Astrocyte of the spinal cord (primary cell): ENCODE results near the gene SPRR5.

Experiments used
- DNase-seq: peaks from one replicate; pipeline ENCODE4 v3.0.0; 2011; ENCODE audit warnings: low read depth, low spot score
- H3K4me3 ChIP-seq: 2 replicates; pipeline ENCODE4 v1.5.1; 2011; ENCODE audit warnings: low read depth, mild to moderate bottlenecking, low read length, moderate library complexity
- CTCF ChIP-seq: IDR thresholded peaks from 2 replicates; pipeline ENCODE4 v1.5.1; 2012; ENCODE audit warnings: low read depth, mild to moderate bottlenecking, low read length, inconsistent platforms
- in situ Hi-C: cut with HindIII; loops from 2 replicates; pipeline ENCODE4 v1.10.0; 2017; ENCODE audit warnings: low sequenced_read_pairs

SPRR5 gene

GRCh38 chr1:152972196-152972886 is 25.3 kb downstream of the SPRR5 start:
- TF ChIP-seq CTCF, result no peak
- in situ Hi-C loops, result no loop called here
- no peak overlapping the region for H3K4me3 ChIP-seq
- no peak for DNase-seq

- no peak overlapping the region for H3K4me3 ChIP-seq
- DNase-seq, result no peak
- no peak for TF ChIP-seq CTCF
- in situ Hi-C loops, result no loop called here
Measured at GRCh38 chr1:152976688-152977087, 29.7 kb downstream of the SPRR5 start.

- no peak for DNase-seq
- TF ChIP-seq CTCF, result no peak
- in situ Hi-C loops, result no loop called here
- no peak overlapping the region for H3K4me3 ChIP-seq
Measured at GRCh38 chr1:152977614-152978013, 30.6 kb downstream of the SPRR5 start.

GRCh38 chr1:152980676-152981075 is 33.7 kb downstream of the SPRR5 start:
- in situ Hi-C loops, result no loop called here
- no peak for DNase-seq
- no peak overlapping the region for H3K4me3 ChIP-seq
- TF ChIP-seq CTCF, result no peak

- H3K4me3 ChIP-seq, result no peak overlapping the region
- TF ChIP-seq CTCF, result no peak
- no peak for DNase-seq
- in situ Hi-C loops, result no loop called here
Measured at GRCh38 chr1:152981146-152981871, 34.3 kb downstream of the SPRR5 start.

- H3K4me3 ChIP-seq, result no peak overlapping the region
- no peak for TF ChIP-seq CTCF
- no peak for DNase-seq
- in situ Hi-C loops, result no loop called here
Measured at GRCh38 chr1:152982076-152982475, 35.1 kb downstream of the SPRR5 start.
